ENCODE results near the gene CALN1.

GRCh38 chr7:71846160-71846559 lies 566.0 kb downstream of the CALN1 start:
- no peak for TF ChIP-seq ZFX (IDR thresholded peaks at IDR 0.05)
- no peak for TF ChIP-seq CTCF (conservative IDR thresholded peaks at IDR 0.05)
